Measurements from ENCODE around the gene SEMA5A.

Gene SEMA5A, protein sequence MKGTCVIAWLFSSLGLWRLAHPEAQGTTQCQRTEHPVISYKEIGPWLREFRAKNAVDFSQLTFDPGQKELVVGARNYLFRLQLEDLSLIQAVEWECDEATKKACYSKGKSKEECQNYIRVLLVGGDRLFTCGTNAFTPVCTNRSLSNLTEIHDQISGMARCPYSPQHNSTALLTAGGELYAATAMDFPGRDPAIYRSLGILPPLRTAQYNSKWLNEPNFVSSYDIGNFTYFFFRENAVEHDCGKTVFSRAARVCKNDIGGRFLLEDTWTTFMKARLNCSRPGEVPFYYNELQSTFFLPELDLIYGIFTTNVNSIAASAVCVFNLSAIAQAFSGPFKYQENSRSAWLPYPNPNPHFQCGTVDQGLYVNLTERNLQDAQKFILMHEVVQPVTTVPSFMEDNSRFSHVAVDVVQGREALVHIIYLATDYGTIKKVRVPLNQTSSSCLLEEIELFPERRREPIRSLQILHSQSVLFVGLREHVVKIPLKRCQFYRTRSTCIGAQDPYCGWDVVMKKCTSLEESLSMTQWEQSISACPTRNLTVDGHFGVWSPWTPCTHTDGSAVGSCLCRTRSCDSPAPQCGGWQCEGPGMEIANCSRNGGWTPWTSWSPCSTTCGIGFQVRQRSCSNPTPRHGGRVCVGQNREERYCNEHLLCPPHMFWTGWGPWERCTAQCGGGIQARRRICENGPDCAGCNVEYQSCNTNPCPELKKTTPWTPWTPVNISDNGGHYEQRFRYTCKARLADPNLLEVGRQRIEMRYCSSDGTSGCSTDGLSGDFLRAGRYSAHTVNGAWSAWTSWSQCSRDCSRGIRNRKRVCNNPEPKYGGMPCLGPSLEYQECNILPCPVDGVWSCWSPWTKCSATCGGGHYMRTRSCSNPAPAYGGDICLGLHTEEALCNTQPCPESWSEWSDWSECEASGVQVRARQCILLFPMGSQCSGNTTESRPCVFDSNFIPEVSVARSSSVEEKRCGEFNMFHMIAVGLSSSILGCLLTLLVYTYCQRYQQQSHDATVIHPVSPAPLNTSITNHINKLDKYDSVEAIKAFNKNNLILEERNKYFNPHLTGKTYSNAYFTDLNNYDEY

DNA sequence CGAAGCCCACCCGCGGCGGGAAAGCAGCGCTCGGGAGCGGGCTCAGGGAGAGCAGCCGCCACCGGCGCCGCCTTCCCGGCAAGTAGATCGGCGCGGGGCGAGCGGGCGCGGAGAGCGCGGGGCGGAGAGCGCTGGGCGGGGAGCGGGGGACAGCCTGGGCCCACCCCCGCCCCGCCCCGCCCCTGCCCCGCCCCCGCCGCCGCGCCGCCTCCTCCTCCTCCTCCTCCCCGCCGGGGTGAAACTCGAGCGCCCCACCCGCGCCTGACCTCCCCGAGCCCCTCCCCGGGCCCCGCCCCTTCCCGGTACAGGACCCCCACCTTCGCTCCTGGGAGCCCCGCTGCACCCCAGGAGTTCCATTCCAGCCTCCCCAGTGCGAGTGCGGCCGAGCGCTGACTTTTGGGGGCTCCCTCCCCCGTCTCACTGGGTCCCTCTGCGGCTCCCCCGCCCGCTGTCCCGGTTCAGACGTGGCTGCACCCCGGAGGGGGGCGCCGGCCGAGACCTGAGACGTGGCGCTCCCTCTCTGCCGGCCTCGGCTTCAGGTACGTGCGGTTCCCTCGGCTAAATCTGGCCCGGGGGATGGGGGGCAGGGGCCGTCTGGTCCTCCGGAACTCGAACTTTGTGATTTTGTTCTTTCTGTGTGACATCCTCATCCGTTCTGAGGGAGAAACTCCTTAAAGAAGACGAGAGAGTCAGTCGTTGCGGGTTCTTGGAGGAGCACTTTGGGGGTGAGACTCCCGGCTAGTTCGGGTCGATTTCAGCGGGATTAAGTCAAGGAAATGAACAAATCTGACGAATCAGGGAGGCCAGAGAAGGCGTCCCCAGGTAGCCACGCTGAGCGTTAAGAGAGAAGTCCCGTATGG, at the start of gene SEMA5A:
TSS of gene SEMA5A (minus strand) at position 84 of the 860 bp plus-strand sequence. CDS start 166,129 bp downstream, outside the sequence.
- FAIRE-seq: no peak

- FAIRE-seq: no peak
These were observed 49.0 kb upstream of the SEMA5A start for GRCh38 chr5:9594913-9595312.

- FAIRE-seq: no peak
These were observed 43.4 kb upstream of the SEMA5A start for GRCh38 chr5:9589049-9589835.

GRCh38 chr5:9588254-9588653, 42.4 kb upstream of the SEMA5A start:
- no peak for FAIRE-seq

- no peak for FAIRE-seq
These were observed 41.3 kb upstream of the SEMA5A start for GRCh38 chr5:9587135-9587534.

- no peak for FAIRE-seq
These were observed 36.5 kb upstream of the SEMA5A start for GRCh38 chr5:9582406-9582805.

GRCh38 chr5:9573796-9574195, 27.9 kb upstream of the SEMA5A start:
- FAIRE-seq: no peak

DNA sequence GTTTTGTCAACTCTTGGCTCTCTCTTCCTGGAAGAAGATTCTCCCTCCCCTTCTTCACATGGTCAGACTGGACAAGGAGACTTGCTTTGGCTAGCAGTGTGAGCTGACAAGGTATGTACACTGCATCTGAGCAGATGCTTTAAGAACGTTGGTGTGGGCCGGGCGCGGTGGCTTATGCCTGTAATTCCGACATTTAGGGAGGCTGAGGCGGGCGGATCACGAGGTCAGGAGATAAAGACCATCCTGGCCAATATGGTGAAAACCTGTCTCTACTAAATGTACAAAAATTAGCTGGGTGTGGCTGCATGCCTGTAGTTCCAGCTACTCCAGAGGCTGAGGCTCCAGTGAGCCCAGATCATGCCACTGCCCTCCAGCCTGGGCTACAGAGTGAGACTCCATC, 26.4 kb upstream of the SEMA5A start:
- no peak for FAIRE-seq

DNA sequence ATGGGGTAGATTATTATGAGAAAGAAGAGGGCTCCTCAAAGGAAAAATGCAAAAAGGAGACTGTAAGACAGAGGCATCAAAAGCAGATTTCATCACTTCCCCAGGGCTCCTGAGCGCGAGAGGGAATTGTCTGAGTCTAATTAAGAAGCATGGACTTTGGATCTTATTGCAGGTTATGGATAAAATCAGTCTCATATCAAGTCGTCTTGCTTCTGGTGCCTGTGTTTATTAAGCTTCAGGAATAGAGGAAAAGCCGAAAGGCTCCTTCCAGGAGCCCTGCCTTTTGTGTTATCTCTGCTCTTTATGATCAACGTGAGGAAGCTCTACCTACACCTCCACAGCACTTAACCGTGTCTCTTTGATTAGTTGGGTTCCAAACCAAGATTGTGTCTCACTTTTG, 25.0 kb upstream of the SEMA5A start:
- no peak for FAIRE-seq

GRCh38 chr5:9567039-9567438, 21.2 kb upstream of the SEMA5A start:
- FAIRE-seq: no peak

DNA sequence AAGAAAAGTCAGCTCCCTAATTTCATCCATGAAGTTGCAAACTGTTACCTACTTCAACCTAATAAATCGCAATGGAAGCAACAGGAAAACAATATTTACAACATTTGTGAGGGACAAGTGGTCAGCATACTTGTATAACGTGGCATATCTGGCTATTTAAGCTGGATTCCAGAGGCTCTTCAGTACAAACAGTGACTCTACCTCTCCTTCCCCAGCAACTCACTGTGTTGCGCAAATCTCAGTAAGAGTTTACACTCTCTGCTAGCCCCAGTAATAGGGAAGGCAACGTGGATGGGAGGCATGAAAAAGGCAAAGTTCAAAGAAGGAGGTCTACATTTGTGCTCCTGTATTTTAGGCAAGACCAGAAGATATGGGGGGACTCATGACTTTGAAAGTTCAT, 18.9 kb upstream of the SEMA5A start:
- FAIRE-seq: no peak

- FAIRE-seq: no peak
These were observed 16.3 kb upstream of the SEMA5A start for GRCh38 chr5:9562141-9562540.

DNA sequence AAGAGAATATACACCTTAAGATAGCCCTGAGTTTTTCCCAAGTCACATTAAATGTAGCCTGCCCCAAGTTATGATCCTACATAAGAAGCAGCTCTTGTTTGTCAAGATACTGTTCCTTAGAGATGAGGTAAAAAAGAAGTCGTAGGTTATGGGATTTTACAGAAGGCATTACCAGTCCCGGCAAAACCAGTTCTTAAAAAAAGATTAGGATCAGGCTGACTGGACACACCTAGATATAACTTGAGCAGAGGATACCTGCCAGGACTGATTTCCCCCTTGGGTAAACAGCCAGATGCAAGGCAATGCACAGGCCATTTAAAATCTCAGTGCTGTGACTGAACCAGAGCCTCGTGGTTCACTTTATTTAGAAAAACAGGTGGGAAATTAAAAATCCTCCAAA, 14.1 kb upstream of the SEMA5A start:
- no peak for FAIRE-seq

DNA sequence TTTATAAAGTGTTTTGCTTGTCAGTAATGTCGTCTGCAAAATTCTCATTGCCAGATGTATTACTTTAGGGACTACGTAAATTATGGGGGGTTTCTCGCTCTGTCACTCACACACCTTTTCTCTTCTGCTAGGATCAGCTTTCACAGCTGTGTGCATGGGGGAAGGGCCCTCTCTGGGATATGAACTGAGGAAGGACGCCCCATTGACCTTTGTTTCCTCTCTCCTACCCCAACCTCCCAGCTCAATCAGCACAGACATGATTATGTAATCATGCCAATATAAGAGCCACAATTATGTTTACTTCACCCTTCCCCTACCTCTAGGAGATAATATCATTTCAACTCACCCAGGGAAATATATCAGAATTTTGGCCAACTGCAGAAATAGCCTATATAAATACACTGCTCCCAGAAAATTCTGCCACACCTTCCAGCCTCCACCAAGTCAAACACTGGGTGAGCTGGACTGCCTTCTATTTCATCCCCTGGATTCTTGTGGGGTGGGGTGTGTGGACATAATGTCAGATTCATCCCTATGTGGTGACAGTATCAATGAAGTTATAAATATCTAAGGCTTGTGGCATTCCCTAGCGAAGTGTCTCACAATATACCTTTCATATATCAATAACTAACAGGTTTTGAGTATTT, 12.6 kb upstream of the SEMA5A start:
- FAIRE-seq: no peak

DNA sequence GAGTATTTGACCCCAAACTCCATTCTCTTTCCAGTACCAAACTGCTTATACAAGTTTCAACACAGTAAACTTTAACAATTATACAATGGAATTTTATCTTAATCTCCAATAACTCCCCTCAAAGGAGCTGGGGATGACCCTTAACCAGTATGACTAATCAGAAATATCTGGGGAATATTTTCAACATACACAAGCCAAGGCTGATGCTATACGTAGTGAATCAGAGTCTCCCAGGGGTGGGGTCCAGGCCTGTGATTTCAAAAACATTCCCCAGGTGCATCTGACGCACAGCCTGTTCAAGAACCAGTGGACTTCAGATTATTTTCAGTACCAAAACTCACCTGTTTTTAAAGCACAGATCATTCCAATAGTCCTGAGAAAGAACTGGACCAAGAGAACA, 11.8 kb upstream of the SEMA5A start:
- FAIRE-seq: no peak

- no peak for FAIRE-seq
These were observed 10.1 kb upstream of the SEMA5A start for GRCh38 chr5:9555961-9556360.

DNA sequence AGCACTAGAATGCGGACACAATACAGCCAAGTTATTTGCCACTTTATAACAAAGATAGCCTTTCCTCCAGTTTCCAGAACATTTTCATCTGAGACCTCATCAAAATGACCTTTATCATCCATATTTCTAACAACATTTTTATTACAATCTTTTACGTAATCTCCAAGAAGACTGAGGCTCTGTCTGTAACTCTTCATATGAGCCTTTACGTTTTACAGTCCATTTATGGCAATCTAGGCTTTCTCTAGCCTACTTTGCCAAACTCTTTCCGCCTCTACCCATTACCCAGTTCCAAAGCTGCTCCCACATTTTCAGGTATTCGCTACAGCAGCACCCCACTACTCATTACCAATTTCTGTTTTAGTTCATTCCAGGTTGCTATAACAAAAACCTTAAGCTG, 8.2 kb upstream of the SEMA5A start:
- FAIRE-seq: no peak

GRCh38 chr5:9553561-9553960, 7.7 kb upstream of the SEMA5A start:
- FAIRE-seq: no peak

DNA sequence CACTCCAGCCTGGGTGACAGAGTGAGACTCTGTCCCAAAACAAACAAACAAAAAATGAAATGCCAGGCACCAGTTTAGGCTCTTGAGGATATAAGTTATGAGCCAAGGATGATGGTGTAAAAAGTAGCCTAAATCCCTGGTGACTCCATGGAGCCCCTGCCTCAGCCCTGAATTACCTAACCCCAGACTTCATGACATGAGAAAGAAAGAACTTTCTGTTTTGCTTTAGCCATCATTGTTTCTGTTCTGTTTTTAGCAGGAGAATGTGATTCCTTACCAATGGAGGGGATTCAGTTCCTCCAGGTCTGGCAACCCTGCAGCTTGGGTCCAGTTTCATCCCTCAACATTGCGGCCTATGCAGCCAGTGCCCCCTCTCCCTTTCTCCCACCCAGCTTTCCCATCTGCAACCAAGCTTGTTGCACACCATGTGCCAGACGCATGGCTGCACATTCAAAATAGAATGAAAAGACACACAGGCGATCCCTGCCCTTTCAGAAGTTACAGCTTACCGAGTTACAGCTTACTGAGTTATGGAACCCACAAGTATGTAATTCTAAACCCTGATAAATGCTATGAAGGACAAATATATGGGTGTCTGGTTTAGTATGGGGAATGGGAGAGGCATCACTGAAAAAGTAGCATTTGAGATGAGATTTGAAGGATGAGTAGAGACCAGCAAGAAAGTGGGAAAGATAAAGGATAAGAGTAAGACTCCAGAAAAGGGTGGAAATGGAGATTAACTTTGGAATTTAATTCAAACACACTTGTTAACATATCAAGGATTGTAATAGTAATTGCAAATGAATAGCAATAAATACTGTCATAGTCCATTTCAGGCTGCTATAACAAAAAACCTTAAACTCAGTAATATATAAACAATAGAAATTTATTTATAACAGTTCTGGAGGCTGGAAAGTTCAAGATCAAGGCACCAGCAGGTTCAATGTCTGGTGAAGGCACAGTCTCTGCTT, 6.0 kb upstream of the SEMA5A start:
- no peak for FAIRE-seq

DNA sequence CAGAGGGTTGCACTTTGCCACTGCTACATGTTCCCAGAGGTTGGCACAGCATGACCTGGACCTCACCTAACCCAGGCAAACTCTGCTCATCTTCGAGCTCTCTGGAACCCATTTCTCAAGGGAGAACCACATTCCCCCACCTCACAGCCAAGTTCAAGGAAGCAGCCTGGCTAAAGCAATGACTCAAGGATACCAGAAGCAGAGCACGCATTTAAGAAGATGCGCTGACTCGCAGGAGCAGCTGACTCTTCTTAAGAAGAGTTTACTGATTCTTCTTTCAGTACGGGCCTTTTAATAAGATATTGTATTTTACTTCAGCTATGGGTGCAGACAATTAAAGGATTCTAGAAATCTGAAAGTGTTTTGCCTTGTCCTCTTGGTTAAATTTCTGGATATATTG, 4.1 kb upstream of the SEMA5A start:
- no peak for FAIRE-seq
